Esophagus squamous epithelium (tissue), 4 donors: ENCODE data around the gene ROMO1.

Experiments
- POLR2A ChIP-seq, 4 donors: fragments of 450-650 bp; IDR thresholded peaks; one replicate each; pipeline ENCODE4 v1.6.1; 2017; ENCODE audit warnings: antibody characterized with exemption in 4 of 4, mild to moderate bottlenecking in 4 of 4, moderate library complexity in 3 of 4
- TF ChIP-seq, protein P1 (sequence below), 6 experiments: fragments of 450-650 bp in 4 of 6; fragments of 200-600 bp in 2 of 6; sonication (generic) in 2 of 6; IDR thresholded peaks; one replicate each; pipeline ENCODE4 v1.5.1; 2016 to 2019; ENCODE audit warnings: antibody characterized with exemption in 6 of 6, mild to moderate bottlenecking in 4 of 6, moderate library complexity in 4 of 6

DNA sequence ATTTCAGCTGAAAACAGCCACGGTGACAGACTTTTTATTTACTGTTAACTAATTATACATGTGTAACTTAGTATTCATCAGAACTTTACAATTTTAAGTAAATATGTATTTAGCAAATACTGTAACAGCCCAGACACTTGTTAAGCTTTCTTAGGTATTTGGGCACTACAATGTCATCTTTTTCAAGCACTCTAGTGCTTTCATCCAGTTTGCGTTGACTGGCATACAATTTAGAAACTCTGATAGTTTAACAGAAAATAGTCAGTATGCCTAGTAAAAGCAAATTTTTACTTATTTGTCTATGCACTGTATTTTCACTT lies 32.2 kb downstream of the ROMO1 start:
- TF ChIP-seq, protein P1, sequence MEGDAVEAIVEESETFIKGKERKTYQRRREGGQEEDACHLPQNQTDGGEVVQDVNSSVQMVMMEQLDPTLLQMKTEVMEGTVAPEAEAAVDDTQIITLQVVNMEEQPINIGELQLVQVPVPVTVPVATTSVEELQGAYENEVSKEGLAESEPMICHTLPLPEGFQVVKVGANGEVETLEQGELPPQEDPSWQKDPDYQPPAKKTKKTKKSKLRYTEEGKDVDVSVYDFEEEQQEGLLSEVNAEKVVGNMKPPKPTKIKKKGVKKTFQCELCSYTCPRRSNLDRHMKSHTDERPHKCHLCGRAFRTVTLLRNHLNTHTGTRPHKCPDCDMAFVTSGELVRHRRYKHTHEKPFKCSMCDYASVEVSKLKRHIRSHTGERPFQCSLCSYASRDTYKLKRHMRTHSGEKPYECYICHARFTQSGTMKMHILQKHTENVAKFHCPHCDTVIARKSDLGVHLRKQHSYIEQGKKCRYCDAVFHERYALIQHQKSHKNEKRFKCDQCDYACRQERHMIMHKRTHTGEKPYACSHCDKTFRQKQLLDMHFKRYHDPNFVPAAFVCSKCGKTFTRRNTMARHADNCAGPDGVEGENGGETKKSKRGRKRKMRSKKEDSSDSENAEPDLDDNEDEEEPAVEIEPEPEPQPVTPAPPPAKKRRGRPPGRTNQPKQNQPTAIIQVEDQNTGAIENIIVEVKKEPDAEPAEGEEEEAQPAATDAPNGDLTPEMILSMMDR (IDR thresholded peaks at IDR 0.05) = no peak
- no peak for TF ChIP-seq POLR2A (IDR thresholded peaks at IDR 0.05)
